ENCODE measurements around the gene CRYAB.

DNA sequence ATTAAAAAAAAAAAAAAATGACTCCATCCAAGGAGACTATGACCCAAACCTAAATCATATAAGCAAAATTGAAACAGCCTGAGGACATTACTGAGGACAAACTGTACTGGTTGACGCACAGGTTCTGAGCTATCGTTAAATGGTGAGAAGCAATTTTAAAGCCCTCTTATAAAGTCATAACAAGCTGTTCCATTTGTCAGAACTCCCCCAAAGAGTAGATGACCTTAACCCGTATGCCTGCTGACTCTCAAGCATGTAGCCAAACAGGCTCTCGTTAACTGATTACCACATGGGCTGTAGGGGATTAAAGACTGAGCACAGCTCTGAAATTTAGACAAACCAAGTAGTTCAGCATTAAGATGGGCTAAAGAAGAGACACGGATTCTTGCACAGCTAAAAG lies 2.2 kb downstream of the CRYAB start:
- no peak for TF ChIP-seq EZH2phosphoT487 (IDR thresholded peaks at IDR 0.05; ENCODE audit: borderline replicate concordance, low read length)
- TF ChIP-seq, protein P1, sequence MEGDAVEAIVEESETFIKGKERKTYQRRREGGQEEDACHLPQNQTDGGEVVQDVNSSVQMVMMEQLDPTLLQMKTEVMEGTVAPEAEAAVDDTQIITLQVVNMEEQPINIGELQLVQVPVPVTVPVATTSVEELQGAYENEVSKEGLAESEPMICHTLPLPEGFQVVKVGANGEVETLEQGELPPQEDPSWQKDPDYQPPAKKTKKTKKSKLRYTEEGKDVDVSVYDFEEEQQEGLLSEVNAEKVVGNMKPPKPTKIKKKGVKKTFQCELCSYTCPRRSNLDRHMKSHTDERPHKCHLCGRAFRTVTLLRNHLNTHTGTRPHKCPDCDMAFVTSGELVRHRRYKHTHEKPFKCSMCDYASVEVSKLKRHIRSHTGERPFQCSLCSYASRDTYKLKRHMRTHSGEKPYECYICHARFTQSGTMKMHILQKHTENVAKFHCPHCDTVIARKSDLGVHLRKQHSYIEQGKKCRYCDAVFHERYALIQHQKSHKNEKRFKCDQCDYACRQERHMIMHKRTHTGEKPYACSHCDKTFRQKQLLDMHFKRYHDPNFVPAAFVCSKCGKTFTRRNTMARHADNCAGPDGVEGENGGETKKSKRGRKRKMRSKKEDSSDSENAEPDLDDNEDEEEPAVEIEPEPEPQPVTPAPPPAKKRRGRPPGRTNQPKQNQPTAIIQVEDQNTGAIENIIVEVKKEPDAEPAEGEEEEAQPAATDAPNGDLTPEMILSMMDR (conservative IDR thresholded peaks at IDR 0.05; ENCODE audit: low read depth, low read length) = no peak

Data from PC-3 (cell line).